Immature natural killer cell (primary cell): ENCODE results near the gene CDH22. TPM values are rescaled to one million over a fixed set of nuclear protein-coding genes. Genes with fewer than 3 reads are reported as not detected.

Source experiments
- DNase-seq, 3 donors: peaks; one replicate each; pipeline ENCODE4 v3.0.0; 2022; ENCODE audit warnings: mixed read lengths in 1 of 3
- H3K27ac Mint-ChIP-seq, 6 donors: one replicate each; pipeline ENCODE4 v1.8.0; 2020; ENCODE audit warnings: mixed read lengths in 6 of 6, mild to moderate bottlenecking in 5 of 6, inconsistent platforms in 4 of 6, moderate library complexity in 3 of 6
- H3K27me3 Mint-ChIP-seq, 3 donors: one replicate each; pipeline ENCODE4 v1.8.0; 2020 to 2021; ENCODE audit warnings: low read depth in 3 of 3, mild to moderate bottlenecking in 3 of 3, mixed read lengths in 3 of 3, moderate library complexity in 3 of 3, inconsistent platforms in 1 of 3
- H3K36me3 Mint-ChIP-seq, 3 donors: one replicate each; pipeline ENCODE4 v1.8.0; 2020; ENCODE audit warnings: mixed read lengths in 3 of 3, inconsistent platforms in 2 of 3, mild to moderate bottlenecking in 2 of 3
- H3K4me1 Mint-ChIP-seq, 2 donors: one replicate each; pipeline ENCODE4 v1.8.0; 2020; ENCODE audit warnings: inconsistent platforms in 2 of 2, mild to moderate bottlenecking in 2 of 2, mixed read lengths in 2 of 2, moderate library complexity in 1 of 2
- H3K4me3 Mint-ChIP-seq, 5 donors: one replicate each; pipeline ENCODE4 v1.8.0; 2020; ENCODE audit warnings: mild to moderate bottlenecking in 5 of 5, mixed read lengths in 5 of 5, inconsistent platforms in 3 of 5, moderate library complexity in 3 of 5
- H3K9me3 Mint-ChIP-seq, 6 donors: one replicate each; pipeline ENCODE4 v1.8.0; 2020; ENCODE audit warnings: mild to moderate bottlenecking in 6 of 6, mixed read lengths in 6 of 6, inconsistent platforms in 4 of 6, moderate library complexity in 3 of 6
- polyA plus RNA-seq, 3 donors: library from polyadenylated mRNA; unstranded; fragments of 300-500 nt; fragmentation: Illumina TruSeq; gene quantifications; one replicate each; pipeline ENCODE4 v1.2.3, GENCODE V29; 2021

CDH22 gene
- polyA plus RNA-seq, 3 donors from 2014 or later: not detected

DNA sequence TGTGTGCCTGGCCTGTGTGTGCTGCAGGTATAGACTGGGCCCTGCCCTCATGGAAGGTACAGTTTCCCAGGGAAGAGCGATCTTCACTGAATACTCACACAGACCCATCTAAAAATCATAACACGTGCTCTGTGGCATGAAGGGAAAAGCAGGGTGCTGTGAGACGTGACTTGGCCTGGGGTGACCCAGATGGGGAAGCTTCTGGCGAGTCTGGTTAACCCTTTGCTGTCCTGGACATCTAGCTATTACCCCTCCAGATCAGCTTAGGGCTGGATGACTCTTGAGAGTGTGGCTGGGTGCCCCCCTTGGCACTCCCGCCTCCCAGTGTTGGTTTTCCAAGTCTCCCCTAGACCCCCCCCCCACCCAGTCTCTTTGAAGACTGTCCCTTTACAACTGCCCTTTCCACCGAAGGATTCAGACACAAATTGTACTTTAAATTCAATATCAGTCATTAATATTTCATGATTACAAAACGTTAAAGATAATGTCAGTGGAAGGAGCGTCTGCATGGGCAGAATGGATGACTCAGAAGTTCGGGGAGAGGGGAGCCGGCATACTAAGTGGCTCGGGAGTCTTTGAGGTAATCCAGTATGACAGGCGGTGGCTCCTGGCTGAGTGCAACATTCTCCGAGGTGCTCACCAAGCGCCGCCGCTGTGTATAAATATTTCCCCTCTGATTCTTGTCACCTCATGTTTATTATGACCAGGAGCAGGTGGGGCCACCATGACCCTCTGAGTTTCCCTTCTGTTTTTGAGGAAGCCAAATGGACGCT, 112.8 kb downstream of the CDH22 start:
- DNase-seq: no peak
- H3K27ac Mint-ChIP-seq: no peak overlapping the region
- H3K27me3 Mint-ChIP-seq: peaks cover 4 to 16% (median 10%) of the 10 kb centered on the region in 3 donors
- H3K4me3 Mint-ChIP-seq: no peak overlapping the region
- H3K36me3 Mint-ChIP-seq: no peaks in the 10 kb centered on the region
- H3K9me3 Mint-ChIP-seq: peaks cover 0 to 2% (median 0%) of the 10 kb centered on the region in 6 donors
- peaks cover 2 to 5% of the 10 kb centered on the region in 2 donors for H3K4me1 Mint-ChIP-seq

DNA sequence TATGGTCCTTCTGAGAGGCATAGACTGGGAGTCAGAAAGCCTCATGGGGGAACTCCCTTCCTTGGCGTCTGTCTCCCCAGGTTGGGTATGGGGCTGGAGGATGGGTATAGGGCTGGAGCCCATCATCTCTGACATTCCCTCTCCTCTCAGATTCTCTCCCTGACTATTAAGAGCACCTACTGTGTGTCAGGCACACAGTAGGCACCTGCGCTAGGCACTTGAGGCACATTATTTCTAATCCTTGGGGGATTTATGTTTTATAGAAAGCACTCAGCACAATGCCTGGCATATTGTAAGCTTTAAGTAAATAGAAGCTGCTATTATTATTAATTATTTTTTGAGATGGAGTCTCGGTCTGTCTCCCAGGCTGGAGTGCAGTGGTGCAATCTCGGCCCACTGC, 113.9 kb downstream of the CDH22 start:
- H3K4me3 Mint-ChIP-seq: no peak overlapping the region
- peaks cover 2 to 16% (median 12%) of the 10 kb centered on the region in 3 donors for H3K27me3 Mint-ChIP-seq
- DNase-seq: no peak
- H3K9me3 Mint-ChIP-seq: peaks cover 0 to 2% (median 0%) of the 10 kb centered on the region in 6 donors
- peaks cover 2 to 3% of the 10 kb centered on the region in 2 donors for H3K4me1 Mint-ChIP-seq
- H3K27ac Mint-ChIP-seq: no peak overlapping the region
- H3K36me3 Mint-ChIP-seq: no peaks in the 10 kb centered on the region

DNA sequence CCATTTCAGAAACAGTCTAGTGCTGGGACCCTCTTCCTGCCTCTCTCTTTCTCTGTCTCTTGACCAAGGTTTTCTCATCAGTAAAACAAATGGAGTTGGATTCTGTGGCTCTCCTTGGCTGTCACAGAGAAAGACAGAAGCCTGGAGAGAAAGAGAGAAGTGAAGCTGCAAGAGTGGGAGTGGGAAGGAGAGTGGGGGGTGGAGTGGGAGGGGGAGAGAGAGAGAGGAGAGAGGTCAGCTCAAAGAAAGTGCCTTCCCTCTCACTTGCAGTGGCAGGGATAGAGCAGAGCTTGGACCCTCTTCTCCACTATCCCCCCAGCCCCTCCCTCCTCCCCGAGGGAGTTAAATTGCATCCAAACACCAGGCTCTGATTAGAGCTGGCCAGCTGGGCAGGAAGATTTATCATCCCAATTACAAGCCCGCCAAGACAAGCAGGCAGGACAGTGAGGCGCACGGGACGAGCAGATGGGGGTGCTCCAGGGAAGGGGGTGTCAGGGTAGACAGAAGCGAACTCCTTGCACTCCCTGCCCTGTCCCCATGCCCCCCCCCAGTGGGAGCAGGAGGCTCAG, 115.8 kb downstream of the CDH22 start:
- Mint-ChIP-seq H3K4me1 (no peaks in the 10 kb centered on the region), H3K36me3 (no peaks in the 10 kb centered on the region), H3K4me3 (no peak overlapping the region), H3K27me3 (peaks cover 1 to 17% (median 5%) of the 10 kb centered on the region in 3 donors), H3K27ac (no peak overlapping the region), H3K9me3 (peaks cover 0 to 2% (median 0%) of the 10 kb centered on the region in 6 donors)
- DNase-seq: no peak

DNA sequence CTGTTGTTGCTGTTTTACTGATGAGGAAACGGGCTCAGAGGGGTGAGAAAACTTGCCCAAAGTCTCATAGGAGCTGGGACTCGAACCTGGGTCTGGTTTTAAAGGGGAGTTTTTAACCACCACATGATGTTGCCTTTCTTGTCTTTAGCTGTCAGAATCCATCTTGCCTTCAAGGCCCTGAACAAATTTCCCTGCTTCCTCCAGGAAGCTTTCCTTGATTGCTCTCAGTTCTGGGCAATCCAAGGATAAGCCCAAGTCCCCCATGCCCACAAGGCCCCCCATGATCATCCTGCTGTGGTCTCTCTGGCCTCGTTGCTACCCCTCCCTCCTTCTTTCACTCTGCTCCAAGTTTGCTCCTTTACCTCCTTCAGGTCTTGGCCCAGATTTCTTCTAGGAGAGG, 116.7 kb downstream of the CDH22 start:
- Mint-ChIP-seq H3K9me3 (peaks cover 0 to 2% (median 0%) of the 10 kb centered on the region in 6 donors), H3K4me1 (no peaks in the 10 kb centered on the region), H3K36me3 (no peaks in the 10 kb centered on the region), H3K27me3 (peaks cover 1 to 17% (median 5%) of the 10 kb centered on the region in 3 donors), H3K27ac (no peak overlapping the region), H3K4me3 (no peak overlapping the region)
- no peak for DNase-seq

DNA sequence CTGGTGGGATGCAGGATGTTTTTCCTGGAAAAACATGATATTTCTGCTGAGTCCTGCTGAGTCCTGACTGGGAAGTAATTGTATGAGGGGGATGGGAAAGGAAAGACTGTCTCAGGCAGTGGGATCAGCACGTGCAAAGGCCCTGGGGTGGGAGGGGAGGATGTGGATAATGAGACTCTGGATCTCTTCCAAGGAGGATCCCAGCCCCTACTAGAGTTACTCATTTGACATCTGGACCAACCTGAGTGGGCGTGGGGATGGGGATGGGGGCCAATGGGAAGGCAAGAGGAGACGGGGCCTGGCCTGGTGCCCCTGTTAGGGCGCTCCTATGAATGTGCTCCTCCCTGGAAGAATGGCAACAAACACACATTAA, 117.1 kb downstream of the CDH22 start:
- Mint-ChIP-seq H3K4me3 (no peak overlapping the region), H3K4me1 (no peaks in the 10 kb centered on the region), H3K36me3 (no peaks in the 10 kb centered on the region), H3K9me3 (peaks cover 0 to 2% (median 0%) of the 10 kb centered on the region in 6 donors), H3K27me3 (peaks cover 3 to 17% (median 5%) of the 10 kb centered on the region in 3 donors), H3K27ac (no peak overlapping the region)
- no peak for DNase-seq

DNA sequence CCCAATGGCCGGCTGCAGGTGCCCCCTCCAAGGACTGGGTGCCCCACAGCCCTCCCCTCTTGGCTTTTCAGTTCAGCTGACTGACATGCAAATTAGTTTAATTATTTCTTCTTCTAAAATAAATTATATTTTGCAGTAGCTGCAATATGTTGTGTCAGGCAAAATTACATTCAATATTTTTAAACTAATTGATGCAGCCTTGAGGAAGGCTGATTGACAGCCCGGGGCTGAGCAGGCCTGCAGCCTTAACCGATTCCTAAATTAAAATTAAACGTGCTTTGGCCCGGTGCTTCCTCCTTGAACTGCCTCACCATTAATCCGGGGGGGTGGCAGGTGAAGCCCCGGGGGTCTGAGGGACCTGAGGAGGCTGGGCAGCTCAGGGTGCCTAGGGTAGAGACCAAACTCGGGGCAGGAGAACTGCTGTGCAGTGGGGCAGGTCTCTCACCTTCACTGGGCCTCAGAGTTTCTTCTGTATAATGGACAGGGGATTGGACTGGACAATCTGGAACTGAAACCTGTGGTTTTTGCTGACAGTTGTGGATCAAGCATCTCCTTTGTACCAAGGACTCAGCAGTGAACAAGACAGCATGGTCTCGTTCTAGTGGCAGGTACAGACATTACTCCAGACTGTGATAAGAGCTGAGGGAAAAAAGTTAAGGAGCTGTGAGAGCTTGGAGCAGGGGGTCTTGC, 117.7 kb downstream of the CDH22 start:
- H3K4me3 Mint-ChIP-seq: no peak overlapping the region
- peaks cover 0 to 2% (median 0%) of the 10 kb centered on the region in 6 donors for H3K9me3 Mint-ChIP-seq
- H3K4me1 Mint-ChIP-seq: no peaks in the 10 kb centered on the region
- DNase-seq: no peak
- no peaks in the 10 kb centered on the region for H3K36me3 Mint-ChIP-seq
- H3K27ac Mint-ChIP-seq: no peak overlapping the region
- peaks cover 3 to 17% (median 5%) of the 10 kb centered on the region in 3 donors for H3K27me3 Mint-ChIP-seq

DNA sequence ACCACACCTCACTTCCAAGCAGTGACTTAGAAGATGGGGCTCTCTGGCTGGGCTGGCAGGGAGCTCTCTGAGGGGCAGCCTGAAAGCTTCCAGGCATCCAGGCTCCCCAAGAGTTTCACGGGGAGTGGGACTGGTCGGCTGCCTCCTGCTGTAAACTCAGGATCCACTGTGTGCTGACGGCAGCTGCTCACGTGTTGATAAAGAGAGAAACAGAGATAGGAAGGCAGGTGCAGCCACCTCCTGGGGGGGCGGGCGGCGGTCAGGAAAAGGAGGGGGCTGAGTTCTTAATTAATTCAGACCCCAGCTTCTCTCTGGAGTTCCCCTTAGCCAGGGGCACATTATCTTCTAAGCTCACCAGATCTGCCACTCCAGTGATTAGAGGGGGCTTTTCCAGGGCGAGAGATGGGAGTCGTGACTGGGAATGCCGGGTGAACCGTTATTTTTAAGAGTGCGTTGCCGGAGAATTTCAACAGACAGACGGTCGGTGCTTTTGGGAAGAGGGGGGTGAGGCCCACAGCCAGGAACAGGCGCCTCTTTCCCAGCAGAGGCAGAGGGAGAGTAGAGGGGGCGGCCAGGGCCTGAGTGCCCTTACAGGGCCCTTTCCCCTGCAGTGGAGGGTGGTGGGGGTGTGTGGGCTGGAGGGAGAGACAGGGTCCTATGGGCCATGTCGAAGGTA, 119.3 kb downstream of the CDH22 start:
- Mint-ChIP-seq H3K9me3 (peaks cover 0 to 2% (median 0%) of the 10 kb centered on the region in 6 donors), H3K4me1 (no peaks in the 10 kb centered on the region), H3K27ac (no peak overlapping the region), H3K27me3 (peaks cover 3 to 12% (median 5%) of the 10 kb centered on the region in 3 donors), H3K4me3 (no peak overlapping the region), H3K36me3 (no peaks in the 10 kb centered on the region)
- DNase-seq: no peak

DNA sequence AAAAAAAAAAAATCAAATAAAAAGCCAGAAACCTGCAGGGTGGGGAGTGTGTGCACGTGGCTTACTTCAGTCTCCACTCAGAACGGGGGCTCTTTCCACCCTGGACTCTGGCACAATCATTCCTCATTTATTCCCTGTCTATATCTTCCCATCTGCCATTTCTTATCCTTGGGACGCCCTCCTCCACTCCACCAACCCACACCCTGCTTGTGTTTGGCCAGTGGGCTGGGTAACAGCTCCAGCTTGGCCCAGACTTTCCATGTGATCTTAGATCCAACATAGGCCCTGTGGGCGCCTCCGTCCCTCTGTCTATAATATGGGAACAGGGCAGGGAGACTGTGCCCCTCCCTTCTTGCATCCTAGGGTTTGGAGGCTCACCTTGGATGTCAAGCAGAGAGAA, 122.1 kb downstream of the CDH22 start:
- Mint-ChIP-seq H3K4me1 (no peaks in the 10 kb centered on the region), H3K27ac (no peak overlapping the region), H3K27me3 (peaks cover 3 to 14% (median 6%) of the 10 kb centered on the region in 3 donors), H3K36me3 (no peaks in the 10 kb centered on the region), H3K9me3 (peaks cover 0 to 2% (median 0%) of the 10 kb centered on the region in 6 donors), H3K4me3 (no peak overlapping the region)
- no peak for DNase-seq

DNA sequence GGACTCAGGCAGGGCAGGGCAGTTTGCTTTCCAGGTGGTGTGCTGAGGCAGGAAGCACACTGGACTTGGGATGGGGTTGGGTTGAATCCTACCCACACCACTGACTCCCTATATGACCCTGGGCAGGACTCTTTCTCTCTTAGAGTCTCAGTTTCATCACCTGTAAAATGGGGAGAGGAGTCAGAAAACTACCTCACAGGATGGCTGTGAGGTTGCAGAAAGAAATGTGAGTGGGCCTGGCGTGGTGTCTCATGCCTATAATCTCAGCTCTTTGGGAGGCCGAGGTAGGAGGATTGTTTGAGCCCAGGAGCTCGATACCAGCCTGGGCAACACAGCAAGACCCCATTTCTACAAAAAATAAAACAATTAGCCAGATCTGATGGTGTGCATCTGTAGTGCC, 122.9 kb downstream of the CDH22 start:
- Mint-ChIP-seq H3K36me3 (no peaks in the 10 kb centered on the region), H3K27ac (no peak overlapping the region), H3K27me3 (peaks cover 5 to 15% (median 9%) of the 10 kb centered on the region in 3 donors), H3K4me1 (no peaks in the 10 kb centered on the region), H3K4me3 (no peak overlapping the region), H3K9me3 (no peaks in the 10 kb centered on the region)
- DNase-seq: no peak

DNA sequence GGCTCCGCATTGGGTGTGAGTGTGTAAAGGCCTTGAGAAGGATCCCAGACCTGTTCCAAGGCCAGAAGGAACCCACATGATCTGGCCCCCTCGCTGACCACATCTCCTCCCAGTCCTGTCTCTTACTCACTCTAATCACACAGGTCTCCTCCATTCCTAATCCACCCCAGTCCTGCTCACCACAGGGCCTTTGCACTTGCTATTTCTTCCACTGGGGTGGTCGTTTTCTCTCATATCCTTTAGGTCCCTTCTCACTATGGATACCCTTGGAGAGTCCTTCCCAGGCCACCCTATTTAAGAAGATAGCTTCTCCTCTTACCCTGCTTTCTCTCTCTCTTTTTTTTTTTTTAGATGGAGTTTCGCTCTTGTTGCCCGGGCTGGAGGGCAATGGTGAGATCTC, 124.5 kb downstream of the CDH22 start:
- no peak for DNase-seq
- Mint-ChIP-seq H3K4me1 (no peaks in the 10 kb centered on the region), H3K9me3 (no peaks in the 10 kb centered on the region), H3K27ac (no peak overlapping the region), H3K36me3 (no peaks in the 10 kb centered on the region), H3K27me3 (peaks cover 5 to 15% (median 5%) of the 10 kb centered on the region in 3 donors), H3K4me3 (no peak overlapping the region)

DNA sequence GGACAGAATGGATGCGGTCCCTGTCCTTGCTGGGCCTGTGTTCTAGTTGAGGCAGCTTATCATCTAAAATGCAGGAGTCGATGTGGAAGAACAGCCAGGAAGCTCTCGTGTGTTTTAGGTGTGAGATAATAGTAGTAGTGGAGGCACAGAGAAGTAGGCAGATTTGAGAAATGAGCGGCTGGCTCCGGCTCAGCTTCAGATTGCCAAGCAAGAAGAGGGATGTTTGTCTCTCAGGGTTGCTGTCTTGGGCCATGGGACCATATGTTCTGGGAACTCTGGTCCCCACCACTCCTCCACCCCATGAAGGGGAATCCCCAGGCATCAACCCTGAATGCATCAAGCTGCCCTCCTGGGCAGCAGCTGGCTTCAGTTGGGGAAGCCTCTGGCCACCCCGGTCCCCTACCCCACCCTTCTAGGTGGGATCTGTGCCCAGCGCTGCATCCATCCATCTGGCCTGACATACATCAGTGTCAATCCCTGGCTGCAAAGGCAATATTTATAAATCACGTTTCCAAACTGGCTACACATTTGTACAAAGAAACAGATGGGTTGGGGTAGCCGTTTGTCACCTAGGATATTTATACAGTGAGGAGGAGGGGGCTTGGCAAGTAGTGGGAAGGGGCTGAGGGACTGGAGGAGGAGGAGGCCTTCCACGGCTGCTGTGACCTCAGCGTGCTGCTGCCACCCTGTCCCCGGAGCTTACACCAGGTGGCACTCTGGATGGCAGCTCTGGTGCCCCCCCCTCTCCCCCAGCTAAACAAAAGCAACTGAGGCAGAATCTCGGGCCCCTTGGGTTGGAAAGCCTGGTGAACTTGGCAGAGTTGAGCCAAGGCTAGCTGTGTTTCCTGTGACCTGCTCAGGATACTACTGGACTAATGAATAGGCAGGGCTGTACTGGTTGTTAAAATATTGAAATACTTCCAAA, 125.8 kb downstream of the CDH22 start:
- Mint-ChIP-seq H3K4me3 (no peak overlapping the region), H3K36me3 (no peaks in the 10 kb centered on the region), H3K9me3 (no peaks in the 10 kb centered on the region), H3K4me1 (no peaks in the 10 kb centered on the region), H3K27me3 (peaks cover 3 to 15% (median 8%) of the 10 kb centered on the region in 3 donors), H3K27ac (no peak overlapping the region)
- no peak for DNase-seq

DNA sequence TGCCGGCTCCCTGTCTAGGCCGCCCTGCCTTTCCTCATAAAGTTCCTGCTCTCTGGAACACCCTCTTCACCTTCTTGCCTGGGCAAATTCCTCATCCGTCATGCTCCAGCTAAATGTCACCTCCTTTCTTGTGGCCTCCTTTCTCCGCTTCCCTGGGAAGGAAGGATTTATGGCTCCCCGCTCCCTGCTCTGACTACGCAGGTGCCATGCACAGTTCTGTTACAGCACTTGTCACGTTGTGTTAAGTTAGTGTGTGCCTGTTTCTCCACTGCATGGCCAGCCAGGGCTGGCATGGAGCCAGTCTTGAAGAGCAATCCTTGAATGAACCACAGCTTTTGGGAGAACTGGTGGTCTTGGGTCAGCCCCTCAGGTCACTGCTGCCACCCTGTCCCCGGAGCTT, 128.4 kb downstream of the CDH22 start:
- no peak for DNase-seq
- H3K27me3 Mint-ChIP-seq: peaks cover 3 to 27% (median 13%) of the 10 kb centered on the region in 3 donors
- peaks cover 0 to 5% of the 10 kb centered on the region in 2 donors for H3K4me1 Mint-ChIP-seq
- H3K4me3 Mint-ChIP-seq: no peak overlapping the region
- H3K27ac Mint-ChIP-seq: no peak overlapping the region
- no peaks in the 10 kb centered on the region for H3K36me3 Mint-ChIP-seq
- no peaks in the 10 kb centered on the region for H3K9me3 Mint-ChIP-seq

DNA sequence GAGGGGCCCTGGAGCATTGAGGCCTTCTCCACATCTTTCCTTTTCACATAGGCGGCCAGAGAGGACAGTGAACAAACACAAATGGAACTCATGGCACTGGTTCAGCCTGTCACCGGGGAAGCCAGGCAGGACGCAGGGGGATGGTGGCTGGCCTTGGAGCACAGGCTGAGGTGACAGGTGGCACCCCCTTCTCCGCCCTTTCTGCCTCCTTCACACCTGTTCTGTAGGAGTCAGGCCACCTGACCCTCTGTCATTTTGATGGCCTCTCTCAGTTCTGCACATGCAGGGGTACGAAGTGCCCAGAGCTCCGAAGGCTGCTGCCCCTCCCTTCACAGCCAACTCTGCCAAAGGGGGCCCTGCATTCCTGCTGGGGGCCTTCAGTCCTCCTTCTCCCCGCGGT, 129.4 kb downstream of the CDH22 start:
- no peak for DNase-seq
- Mint-ChIP-seq H3K27me3 (peaks cover 3 to 28% (median 16%) of the 10 kb centered on the region in 3 donors), H3K27ac (no peak overlapping the region), H3K9me3 (no peaks in the 10 kb centered on the region), H3K4me3 (no peak overlapping the region), H3K36me3 (no peaks in the 10 kb centered on the region), H3K4me1 (peaks cover 0 to 5% of the 10 kb centered on the region in 2 donors)
